Umbilical cord (tissue), 2 donors: ENCODE results near the gene TBATA. TPM values are rescaled to one million over a fixed set of nuclear protein-coding genes. Genes with fewer than 3 reads are reported as not detected.
A peak's percentile ranks its signal among the peaks of the same experiment; 100 is the strongest.
"Not testable (repeated sequence)": the region's sequence is repeated elsewhere in the genome, so short reads cannot be mapped to it uniquely, and the experiment has no call there.

Experiments used
- DNase-seq: peaks from one replicate; pipeline ENCODE4 v3.0.0-alpha.2; 2015; ENCODE audit warnings: low spot score
- total RNA-seq: library from RNA; depleted of rRNA; stranded (reverse); fragments of >200 nt; gene quantifications from one replicate; pipeline ENCODE4 v1.2.3, GENCODE V29; 2014; ENCODE audit warnings: low replicate concordance; ENCODE audit not compliant: insufficient read depth

The TBATA gene
- total RNA-seq, 1 donor from 2014 or later: not detected

DNA sequence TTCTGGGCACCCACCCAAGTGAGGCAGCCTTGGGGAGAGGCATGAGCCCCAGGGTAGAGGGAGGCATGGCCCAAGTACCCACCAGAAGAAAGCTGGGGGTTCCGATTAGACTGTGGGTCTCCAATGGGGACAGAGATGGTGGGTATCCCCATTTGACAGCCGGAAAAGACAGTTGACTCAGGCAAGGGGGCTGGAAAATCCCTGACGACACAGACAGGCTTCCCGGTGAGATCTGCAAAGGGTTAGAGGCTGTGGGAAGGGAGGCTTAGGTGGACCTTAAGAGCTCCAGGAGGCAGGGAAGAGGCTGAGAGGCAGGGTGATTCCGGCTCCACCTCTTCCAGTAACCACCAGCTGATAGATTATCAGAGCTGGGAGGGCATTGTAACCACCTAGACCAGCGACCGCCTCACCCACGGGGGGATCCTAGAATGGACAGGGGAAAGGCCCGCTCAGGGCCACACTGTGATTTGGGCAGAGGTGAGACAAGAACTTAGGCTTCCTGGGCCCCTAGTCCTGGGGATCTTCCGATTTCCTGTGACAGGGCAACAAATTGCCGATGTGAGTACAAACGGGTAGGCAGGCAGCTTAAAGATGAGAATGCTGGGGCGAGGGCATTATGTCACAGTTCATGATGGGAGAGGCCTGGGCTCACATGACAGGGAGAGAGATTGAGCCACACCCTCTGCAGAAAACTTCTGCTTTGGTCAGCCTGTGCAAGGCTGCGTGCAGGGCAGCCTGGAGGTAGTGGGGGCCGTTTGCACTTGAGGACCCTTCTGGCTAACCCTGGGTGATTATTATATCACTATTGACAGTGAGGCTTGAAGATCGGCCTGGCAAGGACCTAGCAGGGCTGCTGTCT, 5.4 kb downstream of the TBATA start:
- DNase-seq: peak; percentile 58

DNA sequence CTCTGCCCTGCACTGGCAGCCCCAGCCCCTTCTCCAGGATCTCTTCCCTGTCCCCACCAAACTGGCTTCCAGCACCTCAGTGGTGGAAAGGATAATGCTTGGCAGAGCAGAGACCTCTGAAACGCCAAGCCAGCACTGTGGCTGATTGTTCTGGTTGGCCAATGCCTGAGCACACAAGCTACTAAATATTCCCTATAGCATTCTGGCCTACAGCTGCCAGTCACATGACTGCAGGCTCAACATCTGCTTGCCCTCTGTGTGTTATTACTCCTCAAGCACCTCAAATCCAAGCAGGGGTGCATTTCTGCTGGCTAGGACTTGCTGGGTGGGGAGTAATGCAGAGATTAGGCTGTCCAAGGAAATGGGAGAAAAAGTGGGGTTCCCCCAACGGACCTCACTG, 6.1 kb downstream of the TBATA start:
- DNase-seq: no peak

DNA sequence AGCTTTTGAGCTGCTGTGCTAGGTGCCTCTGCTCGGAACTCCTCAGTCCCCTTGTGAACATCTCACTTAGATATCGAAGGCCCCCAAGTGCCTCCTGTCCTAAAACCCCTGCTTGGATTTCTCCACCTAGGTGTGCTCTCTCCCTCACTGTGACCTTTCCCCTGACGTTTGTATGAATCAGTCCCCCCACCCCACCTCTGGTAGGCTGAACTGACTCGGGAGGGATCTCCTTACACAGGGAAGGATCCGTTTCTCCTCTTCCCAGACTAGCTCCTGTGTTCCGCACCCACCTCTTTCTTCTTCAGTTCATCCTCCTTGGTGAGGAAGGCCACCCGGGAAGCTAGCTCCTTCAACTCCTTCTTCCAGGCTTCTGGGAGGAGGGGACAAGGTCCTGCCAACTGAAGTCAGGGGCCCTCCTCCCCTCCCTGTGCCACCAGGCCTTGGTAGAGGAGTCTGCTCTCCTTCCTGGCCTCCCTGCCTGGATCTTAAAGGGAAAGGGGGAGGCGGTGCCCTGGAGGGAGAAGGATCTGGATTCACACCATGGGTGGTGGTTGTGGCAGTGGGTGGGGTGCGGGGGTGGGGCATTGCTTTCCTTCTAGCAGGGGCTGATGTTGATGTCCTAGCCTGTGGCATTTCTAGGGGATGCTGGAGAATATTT, 6.8 kb downstream of the TBATA start:
- no peak for DNase-seq

DNA sequence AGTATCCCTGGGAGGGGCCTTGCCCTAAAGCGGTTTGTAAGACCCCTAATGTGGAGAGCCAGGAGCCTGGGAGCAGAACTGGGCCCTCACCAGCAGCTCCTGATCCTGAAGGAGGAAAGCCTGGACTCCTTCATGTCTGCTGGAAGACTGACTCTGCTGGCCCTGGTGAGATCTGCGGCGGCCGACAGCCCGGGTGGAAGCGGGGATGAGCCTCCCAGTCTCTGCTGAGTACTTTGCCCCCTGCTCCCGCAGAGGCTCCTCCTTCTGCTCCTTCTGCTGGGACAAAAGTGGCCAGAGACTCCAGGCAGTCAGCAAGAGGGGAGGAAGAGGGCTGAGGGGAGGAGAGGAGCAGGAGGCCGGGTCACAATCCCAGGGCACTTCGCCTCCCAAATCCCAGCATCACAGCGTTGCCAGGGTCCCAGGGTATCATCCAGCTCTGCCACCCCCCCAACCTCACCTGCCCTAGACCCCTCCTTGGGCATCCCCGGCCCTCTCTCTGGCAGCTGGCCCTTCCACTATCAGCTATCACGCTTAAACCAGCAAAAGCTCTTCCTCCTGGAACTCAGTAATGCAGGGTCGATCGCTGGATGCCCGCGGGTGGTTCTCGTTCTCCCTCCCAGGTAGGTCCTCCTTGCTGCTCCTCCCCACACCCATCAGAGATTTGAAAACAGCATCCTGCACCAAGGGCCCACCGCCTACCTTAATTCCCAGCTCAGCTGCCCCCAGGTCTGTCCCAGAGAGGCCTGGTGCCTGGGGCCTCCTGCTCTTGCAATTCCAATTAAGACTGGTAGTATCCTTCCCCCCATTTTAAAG, 7.9 kb downstream of the TBATA start:
- DNase-seq: no peak

DNA sequence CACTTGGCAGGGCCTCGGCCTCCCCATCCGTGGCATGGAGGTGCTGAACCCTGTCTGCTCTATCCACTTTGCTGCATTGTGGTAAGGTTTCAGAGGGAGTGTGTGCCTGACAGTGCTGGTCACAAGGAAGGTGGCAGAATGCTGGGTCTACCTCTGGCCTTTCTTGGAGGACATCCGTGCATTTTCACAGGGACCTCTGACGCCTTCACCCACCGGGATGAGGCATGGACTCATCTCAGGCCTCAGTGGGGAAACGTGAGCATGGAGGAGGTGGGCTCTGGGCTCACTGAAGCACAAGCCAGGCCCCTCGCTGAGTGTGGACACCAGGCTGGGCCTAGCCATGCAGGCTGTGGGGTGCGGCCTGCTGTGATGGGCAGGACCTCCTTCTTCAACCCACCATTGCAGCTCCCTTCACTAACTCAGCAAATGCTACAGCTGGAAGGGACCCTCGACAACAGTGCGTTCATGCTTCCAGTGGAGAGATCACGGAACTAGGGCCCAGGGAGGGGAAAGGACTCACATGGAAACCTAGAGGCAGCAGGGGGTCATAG, 8.6 kb downstream of the TBATA start:
- no peak for DNase-seq

DNA sequence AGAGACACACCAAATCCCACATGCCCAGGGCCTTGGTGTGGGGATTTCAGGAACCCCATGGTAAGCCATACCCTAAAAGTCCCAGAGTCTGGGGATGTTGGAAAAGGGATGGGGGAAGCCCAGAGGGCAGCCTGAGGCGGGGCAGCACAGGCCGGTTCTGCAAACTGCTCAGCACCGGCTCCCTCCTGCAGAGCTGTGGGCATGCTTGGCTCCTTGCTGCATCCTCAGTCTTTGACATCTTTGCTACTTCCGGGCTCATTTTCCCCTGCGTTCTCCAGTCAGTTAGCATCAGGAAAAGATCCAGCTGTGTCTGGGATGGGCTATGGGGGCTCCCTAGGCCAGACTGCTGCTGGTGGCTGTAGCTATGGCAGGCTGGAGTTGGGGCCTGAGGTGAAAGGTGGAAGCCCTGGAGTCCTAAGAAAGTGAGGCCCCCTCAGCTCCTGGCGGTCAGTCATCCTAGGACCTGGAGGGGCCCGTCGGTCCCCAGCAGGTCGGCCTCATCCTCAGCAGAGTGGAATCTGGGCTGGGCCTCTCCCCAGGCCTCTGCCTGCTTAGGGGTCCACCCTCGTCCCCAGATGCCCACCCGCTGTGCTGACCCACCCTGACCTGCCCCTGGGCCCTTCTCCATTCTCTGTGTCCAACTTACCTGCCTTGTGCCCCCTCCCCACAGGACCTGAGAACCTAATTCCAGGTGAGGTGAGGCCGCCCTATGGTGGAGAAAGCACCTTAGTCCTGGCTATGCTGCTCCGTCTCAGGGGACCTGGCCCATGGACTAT, 9.3 kb downstream of the TBATA start:
- DNase-seq: no peak

DNA sequence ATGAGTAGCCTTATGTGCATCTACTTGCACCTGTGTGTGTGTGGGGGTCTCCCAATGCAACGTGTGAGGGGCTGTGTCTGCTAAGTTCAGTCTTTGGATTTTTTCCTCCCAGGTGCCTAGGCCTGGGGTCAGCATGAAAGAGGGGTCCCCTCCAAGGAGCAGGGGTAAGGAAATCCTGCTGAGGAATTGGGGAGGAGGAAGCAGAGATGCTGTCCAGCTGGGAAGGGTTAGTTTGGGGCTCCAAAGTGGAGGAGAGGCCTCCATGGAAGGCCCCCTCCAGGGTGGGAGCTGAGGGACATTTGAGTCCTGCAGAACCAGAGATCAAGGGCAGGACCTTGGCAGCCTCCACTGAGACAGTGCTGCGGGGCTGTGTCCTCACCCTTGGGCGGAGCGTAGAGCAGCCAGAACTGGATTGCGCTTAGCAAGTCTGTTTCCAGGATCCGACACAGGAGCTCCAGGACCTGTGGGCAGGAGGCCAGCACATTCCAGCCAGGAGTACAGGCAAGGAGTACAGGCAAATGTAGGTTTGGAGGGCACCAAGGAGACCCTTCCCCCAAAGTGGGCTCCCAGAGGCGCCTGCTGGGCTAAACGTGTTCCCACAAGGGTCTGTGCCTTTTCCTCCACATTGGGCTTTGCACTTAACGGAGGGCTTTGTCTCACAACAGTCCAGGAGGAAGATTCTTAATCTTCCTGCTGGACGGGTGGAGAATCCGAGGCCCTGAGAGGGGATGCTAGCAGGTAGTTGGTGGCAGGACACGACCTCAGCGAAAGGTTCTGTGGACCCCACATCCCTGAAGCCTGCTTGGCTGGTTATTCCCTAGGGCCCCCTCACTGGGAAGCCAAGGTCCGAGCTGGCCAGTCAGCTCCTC, 10.1 kb downstream of the TBATA start:
- peak; percentile 32 for DNase-seq

DNA sequence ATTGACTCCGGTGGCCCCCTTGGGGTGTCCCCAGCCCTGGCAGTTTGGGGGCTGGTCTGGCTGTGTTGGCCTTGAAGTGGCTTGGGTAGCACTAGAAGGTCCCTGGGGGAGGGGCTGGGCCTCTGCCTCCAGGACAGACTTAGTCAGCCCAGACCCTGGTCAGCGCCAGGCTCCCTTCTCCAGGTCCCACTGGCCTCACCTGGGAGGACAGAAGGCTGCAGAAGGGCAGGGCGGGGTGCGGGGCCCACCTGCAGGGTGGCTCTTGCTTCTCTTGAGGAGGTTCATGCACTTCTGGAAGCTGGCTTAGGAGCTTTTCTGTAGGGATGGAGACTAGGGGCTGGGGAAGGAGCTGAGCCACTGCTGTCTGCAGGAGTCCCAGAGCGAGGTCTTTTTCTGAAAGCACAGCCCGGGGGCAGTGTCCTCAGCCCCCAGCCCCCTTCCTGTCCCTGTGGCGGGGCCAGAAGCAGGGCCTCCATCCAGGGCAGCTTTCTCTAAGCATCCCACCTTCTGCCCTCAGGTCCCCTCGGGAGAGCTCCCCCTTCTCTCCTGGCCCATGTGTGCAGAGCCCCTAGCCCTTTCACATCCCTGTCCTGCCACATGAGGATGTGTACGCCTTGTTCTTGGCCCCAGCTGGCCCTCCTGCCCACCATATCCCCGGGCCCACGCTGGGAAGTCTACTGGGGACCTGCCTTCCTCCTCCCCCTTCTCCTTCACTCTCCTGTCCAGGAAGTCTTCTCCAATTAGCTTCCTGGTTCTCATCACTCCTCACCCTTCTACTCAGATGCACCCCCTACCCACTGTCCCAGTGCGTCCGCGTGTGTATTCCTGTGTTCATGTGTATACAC, 11.0 kb downstream of the TBATA start:
- no peak for DNase-seq

DNA sequence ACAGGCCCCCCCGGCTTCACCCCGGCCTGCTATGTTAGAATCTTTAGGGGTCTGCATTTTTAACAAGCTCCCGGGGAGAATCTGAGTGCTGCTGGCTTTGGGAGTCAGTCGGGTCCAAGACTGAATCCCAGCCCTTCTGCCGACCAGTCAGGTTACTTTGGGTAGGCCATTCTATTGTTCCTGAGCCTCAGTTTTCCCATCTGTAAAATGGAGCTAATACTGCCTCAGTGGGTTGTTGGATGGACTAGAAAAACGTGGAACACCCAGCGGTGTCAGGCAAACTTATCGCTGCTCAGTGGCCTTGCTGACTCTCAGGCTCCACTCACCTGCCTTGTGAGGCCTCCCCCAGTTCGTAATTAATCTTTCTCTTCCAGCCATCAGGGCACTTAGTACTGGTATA, 11.7 kb downstream of the TBATA start:
- no peak for DNase-seq

DNA sequence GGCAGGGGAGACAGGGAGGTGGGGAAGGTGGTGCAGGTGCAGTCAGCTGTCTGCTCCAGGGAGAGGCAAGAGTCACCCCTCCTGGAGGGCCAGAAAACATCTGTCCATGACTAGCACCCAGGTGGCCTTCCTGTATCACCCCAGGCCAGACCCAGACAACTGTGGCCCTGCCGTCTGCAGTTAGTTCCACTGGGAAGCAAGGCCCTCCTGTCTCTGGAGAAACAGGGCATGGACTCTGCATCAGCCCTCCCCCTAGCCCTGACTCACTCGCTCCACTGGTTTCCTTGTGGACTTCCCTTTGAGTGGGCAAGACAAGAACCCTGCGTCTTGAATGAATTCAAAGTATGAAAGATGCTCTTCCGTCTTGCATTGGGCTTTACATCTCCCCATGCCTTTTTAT, 12.6 kb downstream of the TBATA start:
- DNase-seq: no peak

DNA sequence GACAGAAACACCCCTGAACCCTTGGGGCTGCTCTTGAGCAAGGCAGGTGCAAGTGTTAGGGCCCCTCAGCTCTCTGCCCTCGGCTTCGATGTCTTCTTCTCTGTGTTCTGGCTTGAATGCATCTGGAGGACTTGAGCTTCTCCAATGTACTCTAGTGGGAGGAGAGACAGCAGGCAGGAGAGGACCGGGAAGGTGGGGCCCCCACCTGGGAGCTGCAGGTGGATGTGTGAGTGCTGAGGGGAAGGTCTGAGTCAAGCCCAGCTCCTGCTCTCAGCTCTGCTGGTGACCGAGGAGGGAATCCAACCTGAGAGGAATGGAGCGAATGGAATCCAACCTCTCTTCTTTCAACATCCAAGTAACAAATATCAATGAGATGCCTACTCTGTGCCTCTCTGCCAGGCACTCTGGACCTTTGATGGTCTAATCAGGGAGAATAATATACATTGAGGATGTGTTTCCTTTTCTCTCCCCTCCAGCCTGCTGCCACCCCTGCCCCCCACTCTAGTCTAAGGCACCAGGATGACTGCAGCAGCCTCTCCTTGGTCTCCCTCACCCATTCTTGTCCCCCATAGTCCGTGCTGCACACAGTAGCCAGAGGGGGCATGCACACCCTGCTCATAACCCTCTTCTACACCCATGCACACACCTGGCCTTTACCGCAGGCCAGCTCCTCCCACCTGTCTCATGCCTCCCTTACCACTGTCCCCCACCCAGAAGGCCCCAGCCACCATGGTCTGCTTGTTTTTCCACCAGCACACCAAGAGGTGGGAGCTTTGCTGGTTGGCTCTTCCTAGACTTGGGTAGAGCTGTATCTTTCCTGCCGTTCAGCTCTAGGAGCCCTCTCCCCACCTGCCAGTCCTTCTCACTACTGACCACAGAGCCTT, 13.6 kb downstream of the TBATA start:
- DNase-seq: no peak

DNA sequence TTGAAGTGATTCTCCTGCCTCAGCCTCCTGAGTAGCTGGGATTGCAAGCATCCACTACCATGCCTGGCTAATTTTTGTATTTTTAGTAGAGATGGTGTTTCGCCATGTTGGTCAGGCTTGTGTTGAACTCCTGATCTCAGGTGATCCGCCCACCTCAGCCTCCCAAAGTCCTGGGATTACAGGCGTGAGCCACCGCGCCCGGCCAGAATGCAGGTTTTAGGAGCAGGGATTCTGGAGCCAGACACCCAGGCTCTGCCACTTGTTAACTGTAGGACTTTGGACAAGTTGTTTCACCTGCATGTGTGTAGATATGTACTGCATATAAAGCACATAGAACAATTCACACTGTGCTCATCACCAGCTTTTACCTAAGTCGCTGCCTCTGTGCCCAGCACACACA, 14.7 kb downstream of the TBATA start:
- not testable (repeated sequence) for DNase-seq

DNA sequence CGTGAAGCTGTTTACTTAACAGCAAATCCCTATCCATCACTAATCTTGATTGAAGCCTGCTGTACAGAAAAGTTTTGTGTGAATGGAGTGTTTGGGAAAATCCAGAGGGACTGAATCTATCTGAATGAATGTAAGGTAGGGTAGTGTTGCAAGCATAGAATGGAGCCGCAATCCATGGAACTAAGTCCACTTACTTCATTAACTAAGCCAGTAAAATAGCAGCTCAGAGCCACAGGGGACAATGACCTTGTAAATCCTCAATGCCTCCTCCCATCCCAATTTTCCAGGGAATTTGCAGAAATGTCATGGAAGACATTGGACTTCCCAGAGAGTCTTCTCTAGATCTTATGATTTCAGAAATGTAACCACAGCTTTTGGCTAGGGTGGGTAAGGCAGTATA, 15.2 kb downstream of the TBATA start:
- no peak for DNase-seq

DNA sequence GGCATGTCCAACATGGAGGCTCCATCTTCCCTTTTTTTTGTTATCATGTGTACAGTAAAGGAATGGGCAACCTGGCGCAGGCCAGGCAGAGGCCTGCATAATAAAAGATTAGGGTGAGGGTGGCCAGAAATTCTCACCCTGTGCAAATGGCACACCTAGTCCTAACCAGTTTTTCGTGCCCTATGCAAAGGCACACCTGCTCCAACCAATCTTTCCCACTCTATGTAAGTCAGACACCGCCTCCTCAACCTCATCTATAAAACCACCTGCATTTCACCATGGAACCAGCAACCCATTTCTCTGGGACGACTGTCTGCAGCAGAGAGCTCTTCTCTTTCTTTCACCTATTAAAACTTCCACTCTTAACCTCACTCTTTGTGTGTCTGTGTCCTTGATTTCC, 16.1 kb downstream of the TBATA start:
- DNase-seq: no peak

DNA sequence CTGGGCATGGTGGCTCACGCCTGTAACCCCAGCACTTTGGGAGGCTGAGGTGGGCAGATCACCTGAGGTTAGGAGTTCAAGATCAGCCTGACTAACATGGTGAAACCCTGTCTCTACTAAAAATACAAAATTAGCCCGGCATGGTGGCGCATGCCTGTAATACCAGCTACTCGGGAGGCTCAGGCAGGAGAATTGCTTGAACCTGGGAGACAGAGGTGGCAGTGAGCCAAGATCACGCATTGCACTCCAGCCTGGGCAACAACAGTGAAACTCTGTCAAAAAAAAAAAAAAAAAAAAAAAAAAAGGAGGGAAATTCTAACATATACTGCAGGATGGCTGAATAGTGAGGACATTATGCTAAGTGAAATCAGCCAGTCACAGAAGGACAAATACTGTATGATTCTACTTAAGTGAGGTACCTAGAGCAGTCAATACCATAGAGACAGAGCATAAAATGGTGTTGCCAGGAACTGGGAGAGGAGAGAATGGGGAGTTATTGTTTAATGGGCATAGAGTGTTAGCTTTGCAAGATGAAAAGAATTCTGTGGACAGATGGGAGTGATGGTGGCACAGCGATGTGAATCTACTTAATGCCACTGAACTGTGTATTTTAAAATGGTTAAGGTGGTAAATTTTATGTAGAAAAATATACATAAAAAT, 17.0 kb downstream of the TBATA start:
- not testable (repeated sequence) for DNase-seq

DNA sequence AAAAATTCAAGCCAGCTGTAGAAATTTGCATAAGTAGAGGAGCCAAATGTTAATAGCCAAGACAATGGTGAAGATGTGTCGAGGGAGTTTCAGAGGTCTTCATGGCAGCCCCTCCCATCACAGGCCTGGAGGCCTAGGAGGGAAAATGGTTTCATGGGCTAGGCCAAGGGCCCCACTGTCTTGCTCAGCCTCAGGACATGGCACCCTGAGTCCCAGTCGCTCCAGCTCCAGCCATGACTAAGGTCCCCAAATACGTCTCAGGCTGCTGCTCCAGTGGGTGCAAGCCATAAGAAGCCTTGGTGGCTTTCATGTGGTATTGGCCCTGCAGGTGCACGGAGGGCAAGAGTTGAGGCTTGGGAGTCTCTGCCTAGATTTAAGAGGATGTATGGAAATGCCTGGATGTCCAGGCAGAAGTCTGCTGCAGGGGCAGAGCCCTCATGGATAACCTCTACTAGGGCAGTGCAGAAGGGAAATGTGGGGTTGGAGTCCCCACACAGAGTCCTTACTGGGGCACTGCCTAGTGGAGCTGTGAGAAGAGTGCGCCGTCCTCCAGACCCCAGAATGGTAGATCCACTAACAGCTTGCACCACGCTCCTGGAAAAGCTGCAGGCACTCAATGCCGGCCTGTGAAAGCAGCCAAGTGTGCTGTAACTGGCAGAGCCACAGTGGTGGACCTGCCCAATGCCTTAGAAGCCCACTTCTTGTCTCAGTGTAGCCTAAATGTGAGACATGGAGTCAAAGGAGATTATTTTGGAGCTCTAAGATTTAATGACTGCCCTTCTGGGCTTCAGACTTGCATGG, 19.2 kb downstream of the TBATA start:
- no peak for DNase-seq

DNA sequence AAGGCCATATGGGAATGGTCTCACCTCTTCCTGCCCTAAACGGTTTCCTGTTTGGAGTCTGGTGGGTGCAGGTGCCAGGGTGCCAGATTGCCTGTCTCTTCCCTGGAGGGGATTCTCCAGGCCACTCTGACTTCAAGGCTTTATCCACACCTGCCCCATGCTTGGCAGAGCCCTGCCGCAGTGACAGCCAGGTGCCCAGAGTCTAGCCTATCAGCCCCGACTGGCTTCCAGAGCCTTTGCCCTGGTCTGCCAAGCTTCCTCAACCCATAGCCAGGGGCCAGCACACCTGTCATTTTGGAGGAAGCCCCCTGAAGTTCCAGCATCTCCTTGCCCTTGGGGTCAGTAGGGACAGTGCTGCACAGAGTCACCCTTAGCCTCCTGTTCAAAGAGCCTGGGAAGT, 21.6 kb downstream of the TBATA start:
- DNase-seq: no peak
